COLO668 (cell line): Measurements from ENCODE around the gene NEUROG1.
"Not testable (repeated sequence)": the region's sequence is repeated elsewhere in the genome, so short reads cannot be mapped to it uniquely, and the experiment has no call there.

ENCODE experiments used
- DNase-seq: peaks from one replicate; lab custom pipeline; 2025; ENCODE audit not compliant: unreplicated experiment; lab: John Stamatoyannopoulos, UW

NEUROG1 gene

DNA sequence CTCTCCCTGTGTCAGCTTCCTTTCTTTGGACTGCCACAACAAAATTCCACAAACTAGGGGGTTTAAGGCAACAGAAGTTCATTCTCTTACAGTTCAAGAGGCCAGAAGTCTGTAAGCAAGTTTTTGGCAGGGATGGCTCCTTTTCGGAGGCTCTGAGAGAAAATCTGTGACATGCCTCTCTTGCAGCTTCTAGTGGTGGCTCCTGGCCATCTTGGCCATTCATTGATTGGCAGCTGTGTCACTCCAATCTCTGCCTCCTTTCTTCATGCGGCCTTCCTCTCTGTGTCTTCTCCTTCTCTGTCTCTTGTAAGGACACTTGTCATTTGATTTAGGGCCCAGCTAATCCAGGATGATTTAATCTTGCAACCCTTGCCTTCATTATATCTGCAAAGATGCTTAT, 2.0 kb upstream of the NEUROG1 start:
- DNase-seq = no peak

GRCh38 chr5:135537271-135537670, 1.5 kb upstream of the NEUROG1 start:
- no peak for DNase-seq

DNA sequence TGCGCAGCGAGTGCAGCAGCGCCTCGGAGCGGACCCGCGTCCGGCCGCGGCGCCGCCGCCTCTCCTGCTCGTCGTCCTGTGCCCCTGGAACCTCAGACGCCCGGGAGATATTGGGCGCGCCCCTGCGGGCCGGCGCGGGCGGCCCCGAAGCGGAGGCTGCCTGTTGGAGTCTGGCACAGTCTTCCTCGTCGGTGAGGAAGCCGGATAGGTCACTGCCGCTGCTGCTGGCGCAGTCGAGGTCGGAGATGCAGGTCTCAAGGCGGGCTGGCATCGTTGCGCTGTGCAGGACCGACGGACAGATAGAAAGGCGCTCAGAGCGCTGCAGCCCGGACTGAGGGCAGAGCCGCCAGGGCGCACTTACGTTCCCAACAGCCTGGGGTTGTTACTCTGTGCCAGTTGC, 344 bp downstream of the NEUROG1 start:
- DNase-seq = no peak

DNA sequence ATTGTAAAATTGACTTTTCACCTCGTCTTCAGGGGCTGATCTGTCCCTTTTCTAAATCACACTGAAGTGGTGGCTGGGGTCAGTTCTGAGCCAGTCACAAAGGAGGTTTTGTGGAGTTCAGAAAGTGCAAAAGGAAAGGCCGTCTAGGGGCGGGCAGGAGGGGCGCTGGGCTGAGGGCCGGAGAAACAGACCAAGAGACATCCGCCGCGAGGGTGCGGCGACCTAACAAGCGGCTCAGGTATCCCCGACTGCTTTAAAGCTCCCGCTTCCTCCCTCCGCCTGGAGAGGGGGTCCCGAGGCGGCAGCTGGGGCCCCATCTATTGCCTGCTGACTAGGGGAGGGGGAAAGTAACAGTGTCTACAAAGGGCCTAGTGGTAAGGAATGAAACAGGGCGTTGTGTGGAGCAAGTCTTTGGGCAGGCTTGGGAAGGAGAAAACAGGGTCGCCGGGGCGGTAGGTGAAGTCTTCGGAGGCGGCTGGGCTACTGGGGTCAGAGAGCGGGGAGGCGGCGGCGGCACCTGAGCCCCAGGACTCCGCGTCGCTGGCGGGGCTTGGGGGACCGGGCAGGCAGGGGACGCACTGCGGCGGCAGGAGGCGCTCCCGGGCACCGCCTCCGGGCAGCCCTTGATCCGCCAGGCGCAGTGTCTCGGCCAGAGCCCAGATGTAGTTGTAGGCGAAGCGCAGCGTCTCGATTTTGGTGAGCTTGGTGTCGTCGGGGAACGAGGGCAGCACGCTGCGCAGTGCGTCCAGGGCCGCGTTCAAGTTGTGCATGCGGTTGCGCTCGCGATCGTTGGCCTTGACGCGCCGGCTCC, 950 bp downstream of the NEUROG1 start:
- peak; percentile 23 for DNase-seq

GRCh38 chr5:135533794-135534193, 2.0 kb downstream of the NEUROG1 start:
- DNase-seq = no peak

GRCh38 chr5:135533334-135533733, 2.4 kb downstream of the NEUROG1 start:
- DNase-seq = no peak

- not testable (repeated sequence) for DNase-seq
Measured at GRCh38 chr5:135529576-135529975, 6.2 kb downstream of the NEUROG1 start.

- no peak for DNase-seq
Measured at GRCh38 chr5:135526924-135527323, 8.8 kb downstream of the NEUROG1 start.

DNA sequence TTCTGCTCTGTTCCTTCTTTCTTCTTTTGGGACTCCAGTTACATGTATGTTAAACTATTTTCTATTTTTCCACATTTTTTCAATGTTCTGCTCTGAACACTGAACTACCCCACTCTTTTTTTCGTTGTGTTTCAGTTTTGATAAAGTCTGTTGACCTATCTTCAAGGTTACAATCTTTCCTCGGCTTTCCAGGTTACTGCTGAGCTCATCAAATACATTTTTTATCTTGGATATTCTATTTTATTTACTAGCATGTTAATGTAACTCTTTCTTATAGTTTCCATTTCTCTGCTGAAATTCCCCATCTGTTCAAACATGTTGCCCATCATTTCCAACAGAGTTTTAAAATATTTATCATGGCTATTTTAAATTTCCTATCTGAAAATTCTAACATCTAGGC, 13.8 kb downstream of the NEUROG1 start:
- no peak for DNase-seq

GRCh38 chr5:135517631-135518030, 18.1 kb downstream of the NEUROG1 start:
- no peak for DNase-seq

DNA sequence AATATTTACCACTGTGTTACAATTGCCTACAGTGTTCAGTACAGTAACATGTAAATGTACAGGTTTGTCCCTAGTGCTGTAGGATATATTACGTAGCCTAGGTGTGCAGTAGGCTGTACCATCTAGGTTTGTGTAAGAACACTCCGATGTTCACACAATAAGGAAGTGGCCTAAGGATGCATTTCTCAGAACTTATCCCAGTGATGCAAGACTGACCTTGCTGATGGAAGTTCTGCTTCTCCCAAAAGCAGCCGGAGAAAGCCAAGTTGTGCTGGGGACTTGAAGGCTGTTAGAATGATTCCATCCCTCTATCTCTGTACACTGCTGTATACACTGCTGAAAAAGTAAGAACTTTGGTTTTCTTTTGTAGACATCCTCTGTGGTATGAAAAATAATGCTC, 21.6 kb downstream of the NEUROG1 start:
- DNase-seq = no peak

DNA sequence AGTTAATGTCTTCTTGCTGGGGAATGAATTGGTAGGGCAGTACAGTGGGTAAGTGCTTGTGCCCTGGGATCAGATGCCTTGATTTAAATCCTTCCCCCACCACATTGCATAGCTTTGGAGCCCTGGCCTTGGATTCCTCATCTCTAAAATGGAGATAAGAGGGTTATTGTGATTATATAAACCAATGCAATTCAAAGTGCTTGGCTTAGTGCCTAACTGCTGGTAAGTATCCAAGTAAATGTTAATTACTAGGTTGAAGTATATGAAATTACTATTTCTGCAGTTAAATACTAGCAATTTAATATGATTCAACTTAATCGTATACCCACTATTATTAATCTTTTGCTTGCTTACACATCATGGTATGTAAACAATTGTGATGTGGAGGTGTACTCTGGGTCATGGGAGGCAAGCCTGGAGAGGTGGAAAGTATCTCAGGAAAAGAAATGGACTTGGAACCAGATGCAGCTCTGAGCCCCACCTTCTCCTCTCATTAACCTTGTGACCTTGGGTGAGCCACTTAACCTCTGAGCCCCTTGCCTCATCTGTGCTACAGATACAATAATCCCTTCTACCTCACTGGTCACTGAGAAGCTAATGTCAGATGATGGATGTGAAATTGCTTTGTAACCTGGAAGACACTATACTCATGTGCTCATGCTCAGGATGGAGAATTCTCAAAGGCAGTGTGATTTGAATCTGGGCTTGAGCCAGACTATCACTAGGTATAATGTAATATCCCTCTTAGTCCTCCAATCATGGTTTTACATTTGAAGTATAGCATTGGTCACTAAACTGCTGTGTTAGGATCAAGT, 23.8 kb downstream of the NEUROG1 start:
- DNase-seq = no peak

- no peak for DNase-seq
Measured at GRCh38 chr5:135509995-135510394, 25.8 kb downstream of the NEUROG1 start.

GRCh38 chr5:135508496-135509005, 27.2 kb downstream of the NEUROG1 start:
- DNase-seq = peak; percentile 11

DNA sequence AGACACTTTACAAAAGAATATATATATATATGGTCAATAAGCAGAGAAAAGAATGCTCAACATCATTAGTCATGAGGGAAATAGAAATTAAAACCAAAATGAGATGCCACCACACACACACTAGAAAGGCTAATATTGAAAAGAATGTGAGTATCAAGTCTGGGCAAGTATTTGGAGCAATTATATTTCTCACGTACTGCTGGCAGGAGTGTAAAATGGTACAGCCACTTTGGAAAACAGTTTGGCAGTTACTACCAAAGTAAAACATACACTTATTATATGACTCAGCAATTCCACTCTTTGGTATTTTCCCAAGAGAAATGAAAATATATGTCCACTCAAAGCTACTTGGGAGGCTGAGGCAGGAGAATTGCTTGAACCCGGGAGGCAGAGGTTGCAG, 29.8 kb downstream of the NEUROG1 start:
- DNase-seq = no peak

DNA sequence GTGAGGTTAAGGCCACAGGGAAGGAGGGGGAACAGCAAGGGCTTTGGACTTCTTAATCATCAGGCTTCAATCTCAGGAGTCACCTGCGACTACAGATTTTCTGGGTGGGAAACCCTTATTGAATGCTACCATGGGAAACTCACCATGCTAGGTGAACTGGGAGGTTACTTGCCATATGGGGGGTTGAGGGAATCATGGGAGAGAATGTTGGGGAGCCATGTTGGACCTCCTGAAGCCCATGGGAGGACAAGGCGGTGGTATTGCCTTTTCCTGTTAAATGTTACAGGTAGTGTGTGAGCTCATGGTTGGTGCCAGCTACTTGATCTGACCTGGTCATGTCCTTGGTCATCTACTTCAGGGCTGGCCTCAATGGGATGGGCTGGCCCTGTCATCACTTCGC, 31.4 kb downstream of the NEUROG1 start:
- no peak for DNase-seq

- DNase-seq = no peak
Measured at GRCh38 chr5:135503871-135504270, 31.9 kb downstream of the NEUROG1 start.

DNA sequence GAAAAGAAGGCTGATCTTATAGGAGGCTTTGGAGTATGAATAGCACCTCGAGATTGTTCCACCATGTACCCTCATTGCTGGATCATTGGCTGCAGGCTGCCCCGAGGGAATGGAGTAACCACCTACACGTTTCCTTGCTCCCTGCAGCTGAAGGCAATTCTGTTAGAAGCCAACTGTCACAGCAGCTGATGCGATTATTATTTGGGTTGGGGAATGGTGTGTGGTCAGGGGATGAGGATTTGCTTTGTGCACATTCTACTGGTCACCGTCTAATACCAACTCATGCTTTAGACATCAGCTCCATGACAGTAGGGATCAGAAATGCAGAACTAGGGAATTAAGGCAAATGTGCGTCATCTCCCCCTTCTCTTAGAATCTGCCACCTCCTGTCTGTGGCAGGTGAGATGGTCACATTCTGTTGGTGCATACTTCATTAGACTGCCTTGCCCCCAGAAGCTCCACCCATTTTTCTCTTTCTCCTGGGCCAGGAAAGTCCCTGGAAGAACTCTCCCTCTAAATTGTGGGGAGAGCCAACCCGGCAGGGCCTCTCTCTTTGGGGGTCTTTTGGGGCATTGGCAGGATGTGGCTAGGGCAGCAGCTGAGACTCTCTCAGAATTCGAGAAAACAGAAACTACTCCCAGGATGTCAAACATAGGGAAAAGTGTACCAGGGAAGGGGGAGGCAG, 32.8 kb downstream of the NEUROG1 start:
- no peak for DNase-seq

DNA sequence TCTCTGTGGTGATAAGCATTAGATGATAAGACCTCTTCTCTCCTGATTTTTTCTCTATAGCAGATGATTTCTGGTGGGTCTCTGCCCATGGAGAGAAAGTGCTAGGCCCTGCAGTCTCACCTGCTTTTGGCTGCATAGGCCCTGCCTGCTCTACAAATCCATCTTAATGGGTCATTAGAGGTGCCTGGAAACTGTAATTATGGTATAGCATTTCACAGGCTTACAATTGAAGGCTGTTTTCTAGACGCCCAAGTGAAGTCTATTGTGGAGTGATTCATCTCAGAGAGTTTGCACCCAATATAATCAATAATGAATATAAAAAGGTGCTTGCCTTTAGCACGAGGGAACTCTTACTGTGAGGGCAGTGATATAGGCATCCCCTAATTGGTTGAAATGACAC, 33.8 kb downstream of the NEUROG1 start:
- no peak for DNase-seq

DNA sequence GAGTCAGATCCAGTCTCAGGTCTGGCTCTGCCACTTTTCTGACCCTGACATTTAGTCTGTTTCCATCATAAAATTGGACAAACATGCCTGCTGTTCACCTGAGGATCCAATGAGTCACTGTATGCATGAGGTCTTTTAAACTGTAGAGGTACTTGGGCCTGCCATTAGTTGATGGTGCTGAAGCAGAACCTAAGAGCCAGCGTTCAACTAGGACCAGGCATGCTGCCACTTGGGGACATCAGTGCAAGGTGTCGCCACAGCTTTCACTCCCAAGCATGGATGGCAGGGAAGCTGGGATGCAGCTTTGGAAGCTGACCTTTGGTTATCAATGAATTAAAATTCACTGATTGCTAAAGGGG, 37.1 kb downstream of the NEUROG1 start:
- DNase-seq = no peak

DNA sequence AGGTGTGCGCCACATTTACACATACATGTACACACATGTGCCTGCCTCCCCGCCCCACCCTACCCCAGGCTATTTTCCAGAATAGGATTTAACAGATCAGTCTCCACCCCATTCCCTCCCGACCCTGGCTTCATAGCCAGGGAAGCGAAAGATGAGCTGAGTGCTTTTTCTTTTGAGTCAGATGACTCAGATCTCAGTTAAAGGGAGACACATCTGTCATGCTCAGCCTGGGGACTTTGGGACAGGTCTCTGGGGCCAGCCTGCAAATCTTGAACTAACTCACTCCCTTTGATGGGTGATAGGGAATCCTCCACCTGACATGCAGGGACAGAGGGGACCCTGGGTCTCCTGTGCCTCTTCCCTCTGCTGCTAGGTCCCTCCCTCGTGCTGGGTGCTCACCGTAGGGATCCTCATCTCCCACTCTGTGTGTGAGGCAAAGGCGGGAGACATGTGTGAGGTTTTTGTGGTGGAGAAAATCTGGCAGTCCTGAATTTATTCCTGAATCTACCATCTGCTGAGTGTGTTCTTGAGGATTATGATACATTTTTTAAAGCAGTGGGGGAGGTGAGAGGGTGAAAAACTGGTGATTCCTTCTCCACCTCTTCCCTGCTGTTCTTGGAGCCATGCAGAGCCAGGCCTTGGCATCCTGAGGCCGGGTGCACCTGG, 37.7 kb downstream of the NEUROG1 start:
- no peak for DNase-seq
